SK-N-SH (cell line): Measurements from ENCODE around the gene NCKAP5L. TPM values are rescaled to one million over a fixed set of nuclear protein-coding genes. Genes with fewer than 3 reads are reported as not detected.

ENCODE experiments used
- CTCF ChIA-PET: fragments of 300-600, 350-600 bp; formaldehyde crosslinking; extraction: SDS; loops from one replicate; lab custom pipeline; 2021; lab: Yijun Ruan, JAX
- POLR2A ChIA-PET: fragments of 350-600 bp; sonication (Branson Sonifier 250); formaldehyde crosslinking; extraction: SDS; loops from one replicate; lab custom pipeline; 2020; ENCODE audit warnings: antibody characterized with exemption, inconsistent platforms; lab: Yijun Ruan, JAX
- DNase-seq: peaks from one replicate; pipeline ENCODE4 v3.0.0; 2012
- H2AFZ ChIP-seq: fragments of 200-600 bp; sonication (generic); 2 replicates; pipeline ENCODE4 v1.8.1; 2016; ENCODE audit warnings: antibody characterized with exemption, mild to moderate bottlenecking, low read depth
- H3F3A ChIP-seq: fragments of 200-600 bp; sonication (generic); replicated peaks from 2 replicates; pipeline ENCODE3; 2016; ENCODE audit warnings: antibody characterized with exemption, mild to moderate bottlenecking; ENCODE audit not compliant: insufficient read depth
- H3K27ac ChIP-seq, 2 experiments: fragments of 200-500 bp in 1 of 2; fragments of 200-600 bp in 1 of 2; sonication (Bioruptor generic) in 1 of 2; sonication (generic), shearing (Covaris generic) in 1 of 2; 2 replicates each; pipeline versions ENCODE4 v1.5.1 to v1.6.1; 2014 to 2016; ENCODE audit warnings: low read depth in 2 of 2, inconsistent platforms in 1 of 2, low read length in 1 of 2, mild to moderate bottlenecking in 1 of 2, mixed read lengths in 1 of 2
- H3K27me3 ChIP-seq: fragments of 200-600 bp; sonication (generic), shearing (Covaris generic); 2 replicates; pipeline ENCODE4 v1.6.1; 2016; ENCODE audit warnings: mixed run types; ENCODE audit not compliant: insufficient read depth
- H3K36me3 ChIP-seq, 2 experiments: fragments of 200-500 bp in 1 of 2; fragments of 200-600 bp in 1 of 2; sonication (Bioruptor generic) in 1 of 2; sonication (generic) in 1 of 2; replicated peaks in 1 of 2; 2 replicates each; pipeline versions ENCODE3 to v1.5.1; 2014 to 2016; ENCODE audit warnings: low read length in 1 of 2, mild to moderate bottlenecking in 1 of 2; ENCODE audit not compliant: insufficient read depth in 2 of 2, control insufficient read depth in 1 of 2
- H3K4me1 ChIP-seq, 2 experiments: fragments of 200-500 bp in 1 of 2; fragments of 200-600 bp in 1 of 2; sonication (Bioruptor generic) in 1 of 2; sonication (generic), shearing (Covaris generic) in 1 of 2; 2 replicates each; pipeline versions ENCODE4 v1.5.1 to v1.6.1; 2014 to 2016; ENCODE audit warnings: low read depth in 1 of 2, low read length in 1 of 2, mixed run types in 1 of 2; ENCODE audit not compliant: insufficient read depth in 2 of 2, control insufficient read depth in 1 of 2
- H3K4me2 ChIP-seq: fragments of 200-600 bp; sonication (generic), shearing (Covaris generic); 2 replicates; pipeline ENCODE4 v1.6.1; 2017; ENCODE audit warnings: mixed run types
- H3K4me3 ChIP-seq, 2 experiments: fragments of 200-500 bp in 1 of 2; fragments of 200-600 bp in 1 of 2; sonication (Bioruptor generic) in 1 of 2; sonication (generic), shearing (Covaris generic) in 1 of 2; 2 replicates each; pipeline versions ENCODE4 v1.5.1 to v1.8.1; 2014 to 2016; ENCODE audit warnings: low read depth in 2 of 2, inconsistent platforms in 1 of 2, low read length in 1 of 2, mild to moderate bottlenecking in 1 of 2, mixed read lengths in 1 of 2, moderate library complexity in 1 of 2
- H3K79me2 ChIP-seq: fragments of 200-600 bp; sonication (generic); 2 replicates; pipeline ENCODE4 v1.8.1; 2017; ENCODE audit warnings: mild to moderate bottlenecking; ENCODE audit not compliant: insufficient read depth
- H3K9ac ChIP-seq: fragments of 200-600 bp; sonication (generic); 2 replicates; pipeline ENCODE4 v1.6.1; 2017; ENCODE audit warnings: mixed run types
- H3K9me2 ChIP-seq: fragments of 200-600 bp; sonication (generic); 2 replicates; pipeline ENCODE4 v1.6.1; 2017; ENCODE audit warnings: mixed run types
- H3K9me3 ChIP-seq: fragments of 200-600 bp; sonication (generic); 2 replicates; pipeline ENCODE4 v1.6.1; 2017; ENCODE audit warnings: mixed run types, mild to moderate bottlenecking, moderate library complexity
- H4K20me1 ChIP-seq: fragments of 200-600 bp; sonication (generic); 2 replicates; pipeline ENCODE4 v1.6.1; 2017; ENCODE audit warnings: mild to moderate bottlenecking, mixed run types; ENCODE audit not compliant: insufficient read depth
- EZH2phosphoT487 ChIP-seq: fragments of 200-600 bp; sonication (generic); IDR thresholded peaks from 2 replicates; pipeline ENCODE4 v1.6.1; 2017; ENCODE audit warnings: low read depth, mixed run types, mild to moderate bottlenecking, antibody characterized with exemption, moderate library complexity, borderline replicate concordance
- FOXJ3 ChIP-seq: sonication (generic); formaldehyde crosslinking; IDR thresholded peaks from 2 replicates; pipeline ENCODE4 v1.5.1; 2020; ENCODE audit warnings: mild to moderate bottlenecking, missing genetic modification reagents
- GABPA ChIP-seq: IDR thresholded peaks from 2 replicates; pipeline ENCODE4 v1.4.0; 2012; ENCODE audit warnings: low read depth, mild to moderate bottlenecking
- JUND ChIP-seq: IDR thresholded peaks from 2 replicates; pipeline ENCODE4 v1.4.0; 2012
- MXI1 ChIP-seq: IDR thresholded peaks from 2 replicates; pipeline ENCODE4 v1.6.1; 2012; ENCODE audit warnings: mild to moderate bottlenecking, low read depth, low read length, improper control_type of control experiment
- POLR2AphosphoS5 ChIP-seq: IDR thresholded peaks from 2 replicates; pipeline ENCODE4 v1.6.1; 2012; ENCODE audit warnings: low read depth, low read length
- RAD21 ChIP-seq: IDR thresholded peaks from 2 replicates; pipeline ENCODE4 v1.6.1; 2012; ENCODE audit warnings: mild to moderate bottlenecking, low read length
- RCOR1 ChIP-seq: fragments of 150-350 bp; IDR thresholded peaks from 2 replicates; pipeline ENCODE4 v1.6.1; 2017; ENCODE audit warnings: antibody characterized with exemption, low read length
- RXRA ChIP-seq: IDR thresholded peaks from 2 replicates; pipeline ENCODE4 v1.4.0; 2012; ENCODE audit warnings: low read depth, mild to moderate bottlenecking, borderline replicate concordance
- SMC3 ChIP-seq: IDR thresholded peaks from 2 replicates; pipeline ENCODE4 v1.6.1; 2012; ENCODE audit warnings: low read depth, low read length, improper control_type of control experiment
- TAF1 ChIP-seq: IDR thresholded peaks from 2 replicates; pipeline ENCODE4 v1.6.1; 2012; ENCODE audit warnings: low read depth, mild to moderate bottlenecking, low read length, moderate library complexity, borderline replicate concordance
- TCF12 ChIP-seq: IDR thresholded peaks from 2 replicates; pipeline ENCODE4 v1.4.0; 2012
- YY1 ChIP-seq: IDR thresholded peaks from 2 replicates; pipeline ENCODE4 v1.4.0; 2012; ENCODE audit warnings: low read depth, mild to moderate bottlenecking
- WGBS: methylation state at CpG from one replicate; pipeline ENCODE4 v1.1.6; 2017; ENCODE audit warnings: low lambda C conversion rate; 5-methylcytosine and 5-hydroxymethylcytosine counted together
- polyA plus RNA-seq, 3 experiments: library from polyadenylated mRNA; depleted of rRNA; stranded (reverse); fragments of >200 nt; gene quantifications; 2 replicates each; pipeline ENCODE4 v1.2.3, GENCODE V29; 2012
- TF ChIP-seq, protein P1 (sequence below): fragments of 150-350 bp; IDR thresholded peaks from 2 replicates; pipeline ENCODE4 v1.6.1; 2016; ENCODE audit warnings: mild to moderate bottlenecking, low read depth, low read length
- TF ChIP-seq, protein P2 (sequence below): IDR thresholded peaks from 2 replicates; pipeline ENCODE4 v1.6.1; 2012; ENCODE audit warnings: mild to moderate bottlenecking, low read depth, low read length, moderate library complexity
- TF ChIP-seq, protein P3 (sequence below): IDR thresholded peaks from 2 replicates; pipeline ENCODE4; 2012
- TF ChIP-seq, protein P4 (sequence below): IDR thresholded peaks from 2 replicates; pipeline ENCODE4 v1.4.0; 2012; ENCODE audit warnings: low read depth, borderline replicate concordance
- TF ChIP-seq, protein P5 (sequence below): IDR thresholded peaks from 2 replicates; pipeline ENCODE4 v1.4.0; 2012; ENCODE audit warnings: low read depth
- TF ChIP-seq, protein P6 (sequence below): fragments of 150-350 bp; IDR thresholded peaks from 2 replicates; pipeline ENCODE4 v1.6.1; 2017; ENCODE audit warnings: antibody characterized with exemption, low read length, low read depth, borderline replicate concordance

The NCKAP5L gene
- polyA plus RNA-seq, 1 of the 3 experiments (the other 2 are of a cell fraction) = 8.9 TPM

DNA sequence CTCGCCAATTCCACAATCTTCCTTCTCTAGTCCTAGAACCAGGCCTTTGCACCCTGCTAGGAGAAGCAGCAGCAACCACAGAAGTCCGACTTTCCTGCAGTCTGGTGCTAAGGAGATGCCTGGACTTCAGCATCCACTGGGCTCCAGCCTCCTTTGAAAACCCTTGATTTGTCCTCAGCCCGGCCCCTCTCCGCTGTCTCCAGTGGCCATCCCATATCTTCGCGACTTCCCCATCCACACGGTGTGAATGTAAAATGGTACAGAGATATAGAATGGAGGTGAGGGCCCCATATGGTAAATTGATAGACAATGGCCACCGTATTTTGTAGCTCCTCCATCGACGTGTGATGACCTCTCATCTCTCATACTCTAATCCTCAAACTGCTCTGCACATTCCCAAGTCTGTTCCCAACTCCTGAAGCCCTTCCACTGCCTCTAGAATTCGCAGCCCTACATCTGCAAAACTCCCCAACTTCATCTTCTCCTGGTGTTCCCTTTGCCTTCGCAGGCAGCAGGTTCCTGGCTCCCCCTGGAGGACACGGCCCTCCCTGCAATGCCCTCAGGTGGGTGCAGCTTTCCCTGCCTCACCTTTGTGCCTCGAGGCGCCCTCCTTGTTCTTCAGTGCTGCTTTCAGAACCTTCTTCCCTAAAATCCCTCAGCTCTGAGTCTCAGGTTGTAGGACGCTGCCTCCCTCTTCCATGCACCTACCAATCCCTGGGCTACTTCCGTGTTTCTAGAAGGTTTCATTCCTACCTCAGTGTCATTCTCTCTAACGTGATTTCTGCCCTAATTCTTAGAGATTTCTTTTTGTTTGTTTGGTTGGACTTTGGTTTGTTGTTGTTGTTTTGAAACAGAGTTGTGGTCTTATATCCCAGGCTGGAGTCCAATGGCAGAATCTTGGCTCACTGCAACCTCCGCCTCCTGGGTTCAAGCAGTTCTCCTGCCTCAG lies 50.1 kb downstream of the NCKAP5L start (continued):
- TF ChIP-seq TAF1 (no peak), MXI1 (no peak), TCF12 (no peak), JUND (no peak)
- TF ChIP-seq, protein P1, sequence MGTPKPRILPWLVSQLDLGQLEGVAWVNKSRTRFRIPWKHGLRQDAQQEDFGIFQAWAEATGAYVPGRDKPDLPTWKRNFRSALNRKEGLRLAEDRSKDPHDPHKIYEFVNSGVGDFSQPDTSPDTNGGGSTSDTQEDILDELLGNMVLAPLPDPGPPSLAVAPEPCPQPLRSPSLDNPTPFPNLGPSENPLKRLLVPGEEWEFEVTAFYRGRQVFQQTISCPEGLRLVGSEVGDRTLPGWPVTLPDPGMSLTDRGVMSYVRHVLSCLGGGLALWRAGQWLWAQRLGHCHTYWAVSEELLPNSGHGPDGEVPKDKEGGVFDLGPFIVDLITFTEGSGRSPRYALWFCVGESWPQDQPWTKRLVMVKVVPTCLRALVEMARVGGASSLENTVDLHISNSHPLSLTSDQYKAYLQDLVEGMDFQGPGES = no peak
- TF ChIP-seq, protein P2, sequence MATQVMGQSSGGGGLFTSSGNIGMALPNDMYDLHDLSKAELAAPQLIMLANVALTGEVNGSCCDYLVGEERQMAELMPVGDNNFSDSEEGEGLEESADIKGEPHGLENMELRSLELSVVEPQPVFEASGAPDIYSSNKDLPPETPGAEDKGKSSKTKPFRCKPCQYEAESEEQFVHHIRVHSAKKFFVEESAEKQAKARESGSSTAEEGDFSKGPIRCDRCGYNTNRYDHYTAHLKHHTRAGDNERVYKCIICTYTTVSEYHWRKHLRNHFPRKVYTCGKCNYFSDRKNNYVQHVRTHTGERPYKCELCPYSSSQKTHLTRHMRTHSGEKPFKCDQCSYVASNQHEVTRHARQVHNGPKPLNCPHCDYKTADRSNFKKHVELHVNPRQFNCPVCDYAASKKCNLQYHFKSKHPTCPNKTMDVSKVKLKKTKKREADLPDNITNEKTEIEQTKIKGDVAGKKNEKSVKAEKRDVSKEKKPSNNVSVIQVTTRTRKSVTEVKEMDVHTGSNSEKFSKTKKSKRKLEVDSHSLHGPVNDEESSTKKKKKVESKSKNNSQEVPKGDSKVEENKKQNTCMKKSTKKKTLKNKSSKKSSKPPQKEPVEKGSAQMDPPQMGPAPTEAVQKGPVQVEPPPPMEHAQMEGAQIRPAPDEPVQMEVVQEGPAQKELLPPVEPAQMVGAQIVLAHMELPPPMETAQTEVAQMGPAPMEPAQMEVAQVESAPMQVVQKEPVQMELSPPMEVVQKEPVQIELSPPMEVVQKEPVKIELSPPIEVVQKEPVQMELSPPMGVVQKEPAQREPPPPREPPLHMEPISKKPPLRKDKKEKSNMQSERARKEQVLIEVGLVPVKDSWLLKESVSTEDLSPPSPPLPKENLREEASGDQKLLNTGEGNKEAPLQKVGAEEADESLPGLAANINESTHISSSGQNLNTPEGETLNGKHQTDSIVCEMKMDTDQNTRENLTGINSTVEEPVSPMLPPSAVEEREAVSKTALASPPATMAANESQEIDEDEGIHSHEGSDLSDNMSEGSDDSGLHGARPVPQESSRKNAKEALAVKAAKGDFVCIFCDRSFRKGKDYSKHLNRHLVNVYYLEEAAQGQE = no peak

DNA sequence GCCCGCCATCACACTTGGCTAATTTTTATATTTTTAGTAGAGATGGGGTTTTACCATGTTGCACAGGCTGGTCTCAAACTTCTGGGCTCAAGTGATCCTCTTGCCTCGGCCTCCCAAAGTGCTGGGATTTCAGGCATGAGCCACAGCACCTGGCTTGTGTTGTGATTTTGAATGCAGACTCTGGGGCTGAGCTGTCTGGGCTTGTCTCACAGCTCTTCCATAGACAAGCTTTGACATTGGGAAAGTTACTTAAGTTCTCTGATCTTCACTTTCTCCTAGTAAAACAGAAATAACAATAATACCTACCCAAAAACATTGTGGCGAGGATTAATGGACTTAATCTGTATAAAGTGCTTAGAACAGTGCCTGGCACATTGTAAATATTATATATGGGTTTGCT lies 50.9 kb downstream of the NCKAP5L start:
- POLR2A ChIA-PET = interaction anchor here (1.2 kb wide), 1 partner anchor 51 kb away, joined by 4 read pairs; the partner anchor contains the start of gene NCKAP5L
- Histone ChIP-seq H3K27me3 (no peaks in the 10 kb centered on the region), H3K27ac (no peak overlapping the region), H3K9me2 (no peaks in the 10 kb centered on the region), H3K9me3 (no peaks in the 10 kb centered on the region), H4K20me1 (no peaks in the 10 kb centered on the region), H3K4me1 (no peaks in the 10 kb centered on the region), H3K9ac (no peak overlapping the region), H3F3A (peaks cover under 1% of the 10 kb centered on the region), H3K79me2 (no peaks in the 10 kb centered on the region), H3K4me3 (no peak overlapping the region), H2AFZ (no peak overlapping the region), H3K36me3 (no peaks in the 10 kb centered on the region), H3K4me2 (no peak overlapping the region)
- TF ChIP-seq EZH2phosphoT487 (no peak), RAD21 (no peak), TAF1 (no peak), POLR2AphosphoS5 (no peak), TCF12 (no peak), SMC3 (no peak), RCOR1 (no peak), YY1 (no peak), GABPA (no peak), RXRA (no peak), FOXJ3 (CRISPR knock-in tag) (no peak), MXI1 (no peak)
- TF ChIP-seq, protein P3, sequence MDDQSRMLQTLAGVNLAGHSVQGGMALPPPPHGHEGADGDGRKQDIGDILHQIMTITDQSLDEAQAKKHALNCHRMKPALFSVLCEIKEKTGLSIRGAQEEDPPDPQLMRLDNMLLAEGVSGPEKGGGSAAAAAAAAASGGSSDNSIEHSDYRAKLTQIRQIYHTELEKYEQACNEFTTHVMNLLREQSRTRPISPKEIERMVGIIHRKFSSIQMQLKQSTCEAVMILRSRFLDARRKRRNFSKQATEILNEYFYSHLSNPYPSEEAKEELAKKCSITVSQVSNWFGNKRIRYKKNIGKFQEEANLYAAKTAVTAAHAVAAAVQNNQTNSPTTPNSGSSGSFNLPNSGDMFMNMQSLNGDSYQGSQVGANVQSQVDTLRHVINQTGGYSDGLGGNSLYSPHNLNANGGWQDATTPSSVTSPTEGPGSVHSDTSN = no peak
- TF ChIP-seq, protein P4, sequence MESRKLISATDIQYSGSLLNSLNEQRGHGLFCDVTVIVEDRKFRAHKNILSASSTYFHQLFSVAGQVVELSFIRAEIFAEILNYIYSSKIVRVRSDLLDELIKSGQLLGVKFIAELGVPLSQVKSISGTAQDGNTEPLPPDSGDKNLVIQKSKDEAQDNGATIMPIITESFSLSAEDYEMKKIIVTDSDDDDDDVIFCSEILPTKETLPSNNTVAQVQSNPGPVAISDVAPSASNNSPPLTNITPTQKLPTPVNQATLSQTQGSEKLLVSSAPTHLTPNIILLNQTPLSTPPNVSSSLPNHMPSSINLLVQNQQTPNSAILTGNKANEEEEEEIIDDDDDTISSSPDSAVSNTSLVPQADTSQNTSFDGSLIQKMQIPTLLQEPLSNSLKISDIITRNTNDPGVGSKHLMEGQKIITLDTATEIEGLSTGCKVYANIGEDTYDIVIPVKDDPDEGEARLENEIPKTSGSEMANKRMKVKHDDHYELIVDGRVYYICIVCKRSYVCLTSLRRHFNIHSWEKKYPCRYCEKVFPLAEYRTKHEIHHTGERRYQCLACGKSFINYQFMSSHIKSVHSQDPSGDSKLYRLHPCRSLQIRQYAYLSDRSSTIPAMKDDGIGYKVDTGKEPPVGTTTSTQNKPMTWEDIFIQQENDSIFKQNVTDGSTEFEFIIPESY = no peak
- TF ChIP-seq, protein P5, sequence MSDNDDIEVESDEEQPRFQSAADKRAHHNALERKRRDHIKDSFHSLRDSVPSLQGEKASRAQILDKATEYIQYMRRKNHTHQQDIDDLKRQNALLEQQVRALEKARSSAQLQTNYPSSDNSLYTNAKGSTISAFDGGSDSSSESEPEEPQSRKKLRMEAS = no peak
- TF ChIP-seq, protein P6, sequence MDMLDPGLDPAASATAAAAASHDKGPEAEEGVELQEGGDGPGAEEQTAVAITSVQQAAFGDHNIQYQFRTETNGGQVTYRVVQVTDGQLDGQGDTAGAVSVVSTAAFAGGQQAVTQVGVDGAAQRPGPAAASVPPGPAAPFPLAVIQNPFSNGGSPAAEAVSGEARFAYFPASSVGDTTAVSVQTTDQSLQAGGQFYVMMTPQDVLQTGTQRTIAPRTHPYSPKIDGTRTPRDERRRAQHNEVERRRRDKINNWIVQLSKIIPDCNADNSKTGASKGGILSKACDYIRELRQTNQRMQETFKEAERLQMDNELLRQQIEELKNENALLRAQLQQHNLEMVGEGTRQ = no peak
- TF ChIP-seq, protein P1 = no peak
- DNase-seq = no peak
- WGBS = 86% methylated on average over 3 of the region's 3 CpGs
- CTCF ChIA-PET = interaction anchor here (0.6 to 5.7 kb wide), 34 partner anchors 9 to 293 kb away, joined by 3 to 59 read pairs (median 6); partner anchors contain the start of genes FMNL3 and TMBIM6
